Mesendoderm (in vitro differentiated cells): ENCODE measurements around the gene TDRD15.
"Not testable (repeated sequence)": the region's sequence is repeated elsewhere in the genome, so short reads cannot be mapped to it uniquely, and the experiment has no call there.

Experiments used
- DNase-seq: peaks from one replicate; pipeline ENCODE4 v3.0.0; 2013
- H2AK5ac ChIP-seq: 2 replicates; pipeline ENCODE4 v1.6.1; 2013; ENCODE audit warnings: low read length, inconsistent platforms
- H2BK120ac ChIP-seq: 2 replicates; pipeline ENCODE4 v1.6.1; 2013; ENCODE audit warnings: low read depth, mild to moderate bottlenecking, low read length, moderate library complexity, mixed read lengths
- H2BK15ac ChIP-seq: replicated peaks from 2 replicates; pipeline ENCODE4 v1.6.1; 2013; ENCODE audit warnings: low read depth, mild to moderate bottlenecking, moderate library complexity
- H2BK5ac ChIP-seq: 2 replicates; pipeline ENCODE4 v1.6.1; 2013; ENCODE audit warnings: low read length, inconsistent platforms
- H3K18ac ChIP-seq: 2 replicates; pipeline ENCODE4 v1.6.1; 2013; ENCODE audit warnings: mild to moderate bottlenecking, low read length, mixed read lengths
- H3K23ac ChIP-seq: one replicate; pipeline ENCODE4 v1.6.1; 2013; ENCODE audit warnings: low read length
- H3K27ac ChIP-seq: 2 replicates; pipeline ENCODE4 v1.5.1; 2013; ENCODE audit warnings: low read depth, mild to moderate bottlenecking, inconsistent platforms, low read length, moderate library complexity
- H3K27me3 ChIP-seq: 2 replicates; pipeline ENCODE4 v1.6.1; 2013; ENCODE audit warnings: low read length, control low read depth, mild to moderate bottlenecking, inconsistent platforms; ENCODE audit not compliant: insufficient read depth, poor library complexity
- H3K36me3 ChIP-seq: 2 replicates; pipeline ENCODE4 v1.6.1; 2013; ENCODE audit warnings: low read length, inconsistent platforms; ENCODE audit not compliant: control insufficient read depth, insufficient read depth
- H3K4ac ChIP-seq: one replicate; pipeline ENCODE4 v1.6.1; 2013; ENCODE audit warnings: low read depth, mild to moderate bottlenecking, low read length, moderate library complexity
- H3K4me1 ChIP-seq: 2 replicates; pipeline ENCODE4 v1.6.1; 2013; ENCODE audit warnings: low read depth, low read length, inconsistent platforms; ENCODE audit not compliant: control insufficient read depth
- H3K4me2 ChIP-seq: 2 replicates; pipeline ENCODE4 v1.6.1; 2013; ENCODE audit warnings: low read length
- H3K4me3 ChIP-seq: 2 replicates; pipeline ENCODE4 v1.5.1; 2013; ENCODE audit warnings: mild to moderate bottlenecking, low read length
- H3K56ac ChIP-seq: one replicate; pipeline ENCODE4 v1.6.1; 2013; ENCODE audit warnings: low read length
- H3K79me1 ChIP-seq: 2 replicates; pipeline ENCODE4 v1.6.1; 2013; ENCODE audit warnings: low read length, inconsistent platforms
- H3K79me2 ChIP-seq: 2 replicates; pipeline ENCODE4 v1.6.1; 2013; ENCODE audit warnings: mild to moderate bottlenecking, low read length; ENCODE audit not compliant: control insufficient read depth, insufficient read depth
- H3K9ac ChIP-seq: 2 replicates; pipeline ENCODE4 v1.6.1; 2013; ENCODE audit warnings: low read length, inconsistent platforms
- H4K5ac ChIP-seq: one replicate; pipeline ENCODE4 v1.6.1; 2013; ENCODE audit warnings: low read length
- H4K8ac ChIP-seq: one replicate; pipeline ENCODE4 v1.6.1; 2013; ENCODE audit warnings: low read depth, mild to moderate bottlenecking, control low read depth, low read length, moderate library complexity
- WGBS: extraction: QIAGEN DNeasy Blood & Tissue Kit; methylation state at CpG from one replicate; pipeline ENCODE4 v1.1.7; 2013; ENCODE audit warnings: low lambda C conversion rate, missing lambda C conversion rate; ENCODE audit not compliant: insufficient coverage; ENCODE audit errors: extremely low coverage; 5-methylcytosine and 5-hydroxymethylcytosine counted together

TDRD15 gene

GRCh38 chr2:21101514-21102155 lies 22.1 kb upstream of the TDRD15 start:
- not testable (repeated sequence) for H3K79me2 ChIP-seq, H3K9ac ChIP-seq, H2BK120ac ChIP-seq, H4K5ac ChIP-seq, H3K23ac ChIP-seq, H2AK5ac ChIP-seq, H3K36me3 ChIP-seq, H3K18ac ChIP-seq, H3K4ac ChIP-seq, H3K56ac ChIP-seq, DNase-seq, H3K79me1 ChIP-seq, H3K27ac ChIP-seq, H2BK15ac ChIP-seq, H3K27me3 ChIP-seq, H3K4me2 ChIP-seq, H4K8ac ChIP-seq, H3K4me1 ChIP-seq, H2BK5ac ChIP-seq, H3K4me3 ChIP-seq
- no CpG with 5 or more reads among the region's 34 CpGs for WGBS

DNA sequence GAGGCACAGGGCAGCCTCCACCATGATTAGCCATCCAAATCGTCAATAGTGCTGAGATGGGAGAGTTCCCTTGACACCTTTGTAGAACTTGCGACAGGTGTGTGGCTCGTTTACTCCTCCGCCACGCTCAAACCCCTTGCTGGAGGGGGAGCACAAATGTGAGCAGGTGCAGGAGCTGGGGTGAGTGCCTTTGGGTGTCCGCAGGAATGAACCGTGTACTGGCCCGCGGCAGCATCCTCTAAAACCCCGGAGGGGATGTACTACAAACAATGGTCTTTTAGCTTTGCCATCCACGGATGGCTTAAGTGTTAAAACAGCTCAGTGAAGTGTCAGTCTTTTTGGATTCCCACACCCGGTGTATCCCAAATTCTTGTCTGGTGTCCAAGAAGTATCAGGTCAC lies 21.4 kb upstream of the TDRD15 start:
- H3K4ac ChIP-seq = no peak overlapping the region
- no peak overlapping the region for H2BK120ac ChIP-seq
- H3K4me3 ChIP-seq = no peak overlapping the region
- H2AK5ac ChIP-seq = no peak overlapping the region
- no peak overlapping the region for H3K23ac ChIP-seq
- H3K18ac ChIP-seq = no peak overlapping the region
- H3K56ac ChIP-seq = no peak overlapping the region
- H2BK5ac ChIP-seq = no peak overlapping the region
- no peak for DNase-seq
- no peak overlapping the region for H3K4me2 ChIP-seq
- H3K4me1 ChIP-seq = no peaks in the 10 kb centered on the region
- no peaks in the 10 kb centered on the region for H3K36me3 ChIP-seq
- no peak overlapping the region for H2BK15ac ChIP-seq
- H4K5ac ChIP-seq = no peak overlapping the region
- no peak overlapping the region for H3K27ac ChIP-seq
- no peaks in the 10 kb centered on the region for H3K27me3 ChIP-seq
- WGBS = no CpG with 5 or more reads among the region's 12 CpGs
- H3K79me2 ChIP-seq = no peaks in the 10 kb centered on the region
- H3K9ac ChIP-seq = no peak overlapping the region
- H3K79me1 ChIP-seq = no peaks in the 10 kb centered on the region
- no peak overlapping the region for H4K8ac ChIP-seq

DNA sequence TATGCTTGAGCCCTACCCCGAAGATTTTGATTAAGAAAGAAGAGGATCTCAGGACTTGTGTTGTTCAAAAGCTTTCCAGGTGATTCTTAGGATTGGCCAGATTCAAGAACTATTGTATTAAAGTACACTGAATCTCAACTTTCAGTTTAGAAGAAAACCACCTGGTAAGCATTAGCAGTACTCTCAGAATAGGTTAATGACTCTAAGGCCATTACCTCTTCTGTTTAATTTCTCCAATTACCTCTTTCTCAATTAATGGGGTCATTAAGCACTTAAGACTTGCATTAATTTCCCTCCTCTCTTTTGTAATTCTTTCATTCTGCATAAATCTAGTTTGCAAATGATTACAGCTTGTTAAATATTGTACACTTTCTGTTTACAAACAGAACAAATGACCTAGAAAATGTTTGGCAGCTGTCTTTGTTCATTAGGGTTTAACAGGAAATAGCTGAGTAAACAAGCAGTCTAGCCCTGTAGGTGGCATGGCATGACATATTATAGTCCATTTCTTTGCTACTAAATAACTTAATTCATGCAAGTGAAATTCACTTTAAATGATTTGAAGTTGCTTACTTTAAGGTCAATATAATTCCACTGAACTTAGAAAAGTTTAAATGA lies 20.4 kb upstream of the TDRD15 start:
- Histone ChIP-seq H3K27ac (no peak overlapping the region), H3K36me3 (no peaks in the 10 kb centered on the region), H4K8ac (no peak overlapping the region), H4K5ac (no peak overlapping the region), H3K79me1 (no peaks in the 10 kb centered on the region), H2BK15ac (no peak overlapping the region), H3K4me1 (no peaks in the 10 kb centered on the region), H3K23ac (no peak overlapping the region), H3K56ac (no peak overlapping the region), H3K79me2 (no peaks in the 10 kb centered on the region), H2BK5ac (no peak overlapping the region), H3K4me3 (no peak overlapping the region), H2BK120ac (no peak overlapping the region), H3K18ac (no peak overlapping the region), H3K27me3 (no peaks in the 10 kb centered on the region), H3K4ac (no peak overlapping the region), H3K9ac (no peak overlapping the region), H3K4me2 (no peak overlapping the region), H2AK5ac (no peak overlapping the region)
- DNase-seq = no peak
- WGBS = no CpG with 5 or more reads among the region's 1 CpG

DNA sequence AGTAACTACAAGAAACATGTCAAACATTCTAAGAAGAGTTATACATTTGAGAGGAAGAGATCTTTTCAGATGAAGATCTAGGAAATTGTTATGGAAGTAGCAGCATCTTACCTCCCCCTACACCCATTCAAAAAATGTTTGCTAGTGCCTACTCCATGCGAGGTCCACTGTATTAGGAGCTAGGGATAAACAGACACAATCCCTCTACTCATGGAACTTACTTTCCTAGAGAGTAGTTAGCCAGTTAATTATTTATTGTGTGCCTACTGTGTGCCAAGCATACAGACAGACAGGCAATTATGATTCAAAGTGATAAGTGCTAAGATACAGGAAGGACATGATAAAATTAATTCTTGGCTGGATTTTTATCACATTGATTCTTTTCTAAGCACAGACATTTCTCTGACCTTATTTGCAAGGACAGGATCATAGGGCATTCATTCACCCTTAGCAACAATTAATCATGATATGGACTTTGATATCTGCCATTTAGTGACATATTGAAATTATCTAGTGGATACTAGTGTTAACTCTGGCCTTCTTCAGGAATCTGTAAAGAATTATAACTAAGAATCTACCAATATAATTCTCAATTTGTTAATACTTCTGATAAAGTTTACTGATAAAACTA lies 19.6 kb upstream of the TDRD15 start:
- H3K18ac ChIP-seq = no peak overlapping the region
- H4K5ac ChIP-seq = no peak overlapping the region
- no peak overlapping the region for H2BK120ac ChIP-seq
- no peak overlapping the region for H3K27ac ChIP-seq
- no peak overlapping the region for H2BK5ac ChIP-seq
- H2BK15ac ChIP-seq = no peak overlapping the region
- H3K79me1 ChIP-seq = no peaks in the 10 kb centered on the region
- H3K4me2 ChIP-seq = no peak overlapping the region
- no peaks in the 10 kb centered on the region for H3K4me1 ChIP-seq
- no peaks in the 10 kb centered on the region for H3K36me3 ChIP-seq
- H3K4ac ChIP-seq = no peak overlapping the region
- H3K9ac ChIP-seq = no peak overlapping the region
- H3K56ac ChIP-seq = no peak overlapping the region
- no peak overlapping the region for H4K8ac ChIP-seq
- no peak for DNase-seq
- no peaks in the 10 kb centered on the region for H3K27me3 ChIP-seq
- H2AK5ac ChIP-seq = no peak overlapping the region
- no peak overlapping the region for H3K4me3 ChIP-seq
- no CpG with 5 or more reads among the region's 1 CpG for WGBS
- H3K79me2 ChIP-seq = no peaks in the 10 kb centered on the region
- no peak overlapping the region for H3K23ac ChIP-seq

GRCh38 chr2:21111012-21111411 lies 12.8 kb upstream of the TDRD15 start:
- Histone ChIP-seq H3K23ac (no peak overlapping the region), H4K8ac (no peak overlapping the region), H3K79me2 (no peaks in the 10 kb centered on the region), H2BK15ac (no peak overlapping the region), H4K5ac (no peak overlapping the region), H3K4me1 (no peaks in the 10 kb centered on the region), H3K56ac (no peak overlapping the region), H3K18ac (no peak overlapping the region), H3K4me3 (no peak overlapping the region), H3K27ac (no peak overlapping the region), H3K27me3 (no peaks in the 10 kb centered on the region), H3K4ac (no peak overlapping the region), H3K79me1 (no peaks in the 10 kb centered on the region), H2AK5ac (no peak overlapping the region), H2BK5ac (no peak overlapping the region), H3K4me2 (no peak overlapping the region), H2BK120ac (no peak overlapping the region), H3K36me3 (no peaks in the 10 kb centered on the region), H3K9ac (no peak overlapping the region)
- no peak for DNase-seq
- no CpG with 5 or more reads among the region's 1 CpG for WGBS
